Immature natural killer cell (primary cell): ENCODE measurements around the gene U2AF2. TPM values are rescaled to one million over a fixed set of nuclear protein-coding genes. Genes with fewer than 3 reads are reported as not detected.

Experiments used
- polyA plus RNA-seq, 3 donors: library from polyadenylated mRNA; unstranded; fragments of 300-500 nt; fragmentation: Illumina TruSeq; gene quantifications; one replicate each; pipeline ENCODE4 v1.2.3, GENCODE V29; 2021

The U2AF2 gene
- polyA plus RNA-seq, 3 donors from 2014 or later, result 3.1 to 17.0 (median 8.0) TPM

Other genes with a start within 250 kb of the U2AF2 start
- gene UBE2S, start 247.2 kb upstream of the U2AF2 start, polyA plus RNA-seq, result 10 to 100 TPM; 40.2 to 72.1 (median 47.0) TPM
- gene SHISA7, start 211.7 kb upstream of the U2AF2 start, polyA plus RNA-seq, result not detected
- gene ISOC2, start 193.4 kb upstream of the U2AF2 start, polyA plus RNA-seq, result 10 to 100 TPM; 30.4 to 46.0 (median 34.2) TPM
- not detected for gene C19orf85, start 190.3 kb upstream of the U2AF2 start, polyA plus RNA-seq
- under 1 TPM; 0.14 to 0.72 (median 0.21) TPM for gene ZNF628, start 178.4 kb upstream of the U2AF2 start, polyA plus RNA-seq
- 1 to 10 TPM in 2 of 3 donors, not detected in 1; 2.7 to 4.8 TPM for gene NAT14, start 169.8 kb upstream of the U2AF2 start, polyA plus RNA-seq
- gene SSC5D, start 166.6 kb upstream of the U2AF2 start, polyA plus RNA-seq, result not detected
- not detected for gene SBK2, start 117.9 kb upstream of the U2AF2 start, polyA plus RNA-seq
- not detected for gene SBK3, start 109.5 kb upstream of the U2AF2 start, polyA plus RNA-seq
- gene ZNF579, start 74.2 kb upstream of the U2AF2 start, polyA plus RNA-seq, result under 1 TPM in 2 of 3 donors, not detected in 1; 0.19 to 0.64 TPM
- 1 to 10 TPM in 2 of 3 donors, under 1 TPM in 1; 0.63 to 1.7 (median 1.0) TPM for gene FIZ1, start 55.5 kb upstream of the U2AF2 start, polyA plus RNA-seq
- 10 to 100 TPM; 23.9 to 36.4 (median 31.7) TPM for gene ZNF524, start 54.7 kb upstream of the U2AF2 start, polyA plus RNA-seq
- gene ZNF865, start 49.4 kb upstream of the U2AF2 start, polyA plus RNA-seq, result under 1 TPM in 2 of 3 donors, not detected in 1; 0.08 to 0.18 TPM
- under 1 TPM; 0.59 to 0.78 (median 0.62) TPM for gene ZNF784, start 30.5 kb upstream of the U2AF2 start, polyA plus RNA-seq
- 10 to 100 TPM in 2 of 3 donors, 1 to 10 TPM in 1; 9.6 to 27.8 (median 13.8) TPM for gene ZNF580, start 14.0 kb upstream of the U2AF2 start, polyA plus RNA-seq
- 10 to 100 TPM in 2 of 3 donors, 1 to 10 TPM in 1; 8.4 to 24.9 (median 20.6) TPM for gene ZNF581, start 11.4 kb upstream of the U2AF2 start, polyA plus RNA-seq
- gene CCDC106, start 6.8 kb upstream of the U2AF2 start, polyA plus RNA-seq, result 1 to 10 TPM in 2 of 3 donors, not detected in 1; 1.1 to 1.7 TPM
- 10 to 100 TPM in 1 of 3 donors, 1 to 10 TPM in 2; 3.0 to 15.3 (median 3.7) TPM for gene EPN1, start 20.2 kb downstream of the U2AF2 start, polyA plus RNA-seq
- gene NLRP9, start 83.4 kb downstream of the U2AF2 start, polyA plus RNA-seq, result not detected
- gene RFPL4A, start 104.1 kb downstream of the U2AF2 start, polyA plus RNA-seq, result not detected
- gene RFPL4AL1, start 114.1 kb downstream of the U2AF2 start, polyA plus RNA-seq, result under 1 TPM in 1 of 3 donors, not detected in 2; 0.48 TPM
- not detected for gene NLRP11, start 177.0 kb downstream of the U2AF2 start, polyA plus RNA-seq
- gene NLRP4, start 181.5 kb downstream of the U2AF2 start, polyA plus RNA-seq, result not detected